ENCODE results near the gene HSPB8.

The HSPB8 gene

GRCh38 chr12:119171291-119171690 lies 7.4 kb upstream of the HSPB8 start:
- no peak for DNase-seq (ENCODE audit: low read depth in 2 of 2)

- no peak for DNase-seq (ENCODE audit: low read depth in 2 of 2)
Observed at GRCh38 chr12:119171691-119172425, 6.9 kb upstream of the HSPB8 start.

- DNase-seq (ENCODE audit: low read depth in 2 of 2): no peak
Observed at GRCh38 chr12:119175081-119175480, 3.6 kb upstream of the HSPB8 start.

- DNase-seq (ENCODE audit: low read depth in 2 of 2): no peak
Observed at GRCh38 chr12:119176267-119177055, 2.3 kb upstream of the HSPB8 start.

- no peak for DNase-seq (ENCODE audit: low read depth in 2 of 2)
Observed at GRCh38 chr12:119177056-119177325, 1.7 kb upstream of the HSPB8 start.

- DNase-seq (ENCODE audit: low read depth in 2 of 2): no peak
Observed at GRCh38 chr12:119177724-119178380, 879 bp upstream of the HSPB8 start.

- DNase-seq (ENCODE audit: low read depth in 2 of 2): no peak
Observed at GRCh38 chr12:119179335-119180021, 747 bp downstream of the HSPB8 start.

GRCh38 chr12:119180380-119181040 lies 1.8 kb downstream of the HSPB8 start:
- DNase-seq (ENCODE audit: low read depth in 2 of 2): no peak

- no peak for DNase-seq (ENCODE audit: low read depth in 2 of 2)
Observed at GRCh38 chr12:119181202-119181601, 2.5 kb downstream of the HSPB8 start.

GRCh38 chr12:119181944-119182343 lies 3.2 kb downstream of the HSPB8 start:
- no peak for DNase-seq (ENCODE audit: low read depth in 2 of 2)

- DNase-seq (ENCODE audit: low read depth in 2 of 2): no peak
Observed at GRCh38 chr12:119182701-119183493, 4.2 kb downstream of the HSPB8 start.

- DNase-seq (ENCODE audit: low read depth in 2 of 2): no peak
Observed at GRCh38 chr12:119183942-119184695, 5.4 kb downstream of the HSPB8 start.

- DNase-seq (ENCODE audit: low read depth in 2 of 2): no peak
Observed at GRCh38 chr12:119195256-119195655, 16.5 kb downstream of the HSPB8 start.

- no peak for DNase-seq (ENCODE audit: low read depth in 2 of 2)
Observed at GRCh38 chr12:119198440-119198839, 19.7 kb downstream of the HSPB8 start.

- no peak for DNase-seq (ENCODE audit: low read depth in 2 of 2)
Observed at GRCh38 chr12:119200601-119201000, 21.9 kb downstream of the HSPB8 start.

GRCh38 chr12:119201789-119202543 lies 23.2 kb downstream of the HSPB8 start:
- no peak for DNase-seq (ENCODE audit: low read depth in 2 of 2)

GRCh38 chr12:119202544-119202943 lies 23.8 kb downstream of the HSPB8 start:
- DNase-seq (ENCODE audit: low read depth in 2 of 2): no peak

- no peak for DNase-seq (ENCODE audit: low read depth in 2 of 2)
Observed at GRCh38 chr12:119204131-119204530, 25.4 kb downstream of the HSPB8 start.

GRCh38 chr12:119204671-119205285 lies 26.0 kb downstream of the HSPB8 start:
- no peak for DNase-seq (ENCODE audit: low read depth in 2 of 2)
